Colonic mucosa (tissue), 4 donors: ENCODE data around the gene RIPK4. TPM values are rescaled to one million over a fixed set of nuclear protein-coding genes. Genes with fewer than 3 reads are reported as not detected.

Source experiments
- DNase-seq: peaks from one replicate; pipeline ENCODE4 v3.0.0-alpha.2; 2020
- H3K27ac ChIP-seq: fragments of 200-600 bp; one replicate; pipeline ENCODE4 v1.8.0; 2021
- H3K27me3 ChIP-seq: fragments of 200-600 bp; one replicate; pipeline ENCODE4 v1.8.0; 2021
- H3K36me3 ChIP-seq: fragments of 200-600 bp; one replicate; pipeline ENCODE4 v1.8.0; 2021
- H3K4me1 ChIP-seq: fragments of 200-600 bp; one replicate; pipeline ENCODE4 v1.8.0; 2021; ENCODE audit warnings: mild to moderate bottlenecking
- H3K4me3 ChIP-seq: fragments of 200-600 bp; one replicate; pipeline ENCODE4 v1.8.0; 2021
- H3K9ac ChIP-seq, 2 donors: one replicate each; pipeline ENCODE4 v1.7.0; 2013; ENCODE audit warnings: control low read depth in 2 of 2, low read depth in 2 of 2, low read length in 2 of 2
- H3K9me3 ChIP-seq: fragments of 200-600 bp; one replicate; pipeline ENCODE4 v1.8.0; 2021
- intact Hi-C: fragments of 100-400 bp; cut with DNase I; formaldehyde crosslinking; loops from one replicate; pipeline ENCODE4 v1.14.1; 2022
- total RNA-seq, 2 donors: library from RNA; stranded (reverse); fragmentation: NEBNext Ultra II Directional in 1 of 2; extraction: Animal tissue kit (Norgen Biotek cat#: 25700) in 1 of 2; gene quantifications; one replicate each; pipeline ENCODE4 v1.2.1, GENCODE V29; 2021
- TF ChIP-seq, protein P1 (sequence below): fragments of 200-600 bp; IDR thresholded peaks from one replicate; pipeline ENCODE4 v1.8.0; 2022; ENCODE audit warnings: antibody characterized with exemption, mild to moderate bottlenecking
- donor health status: healthy.
- donor health status: DM: no; HTN: no; CAD: no.
- donor health status: DM: no; HTN: no; CAD: no.

The RIPK4 gene
- total RNA-seq, 2 donors from 2014 or later: 10.1 to 10.5 TPM

DNA sequence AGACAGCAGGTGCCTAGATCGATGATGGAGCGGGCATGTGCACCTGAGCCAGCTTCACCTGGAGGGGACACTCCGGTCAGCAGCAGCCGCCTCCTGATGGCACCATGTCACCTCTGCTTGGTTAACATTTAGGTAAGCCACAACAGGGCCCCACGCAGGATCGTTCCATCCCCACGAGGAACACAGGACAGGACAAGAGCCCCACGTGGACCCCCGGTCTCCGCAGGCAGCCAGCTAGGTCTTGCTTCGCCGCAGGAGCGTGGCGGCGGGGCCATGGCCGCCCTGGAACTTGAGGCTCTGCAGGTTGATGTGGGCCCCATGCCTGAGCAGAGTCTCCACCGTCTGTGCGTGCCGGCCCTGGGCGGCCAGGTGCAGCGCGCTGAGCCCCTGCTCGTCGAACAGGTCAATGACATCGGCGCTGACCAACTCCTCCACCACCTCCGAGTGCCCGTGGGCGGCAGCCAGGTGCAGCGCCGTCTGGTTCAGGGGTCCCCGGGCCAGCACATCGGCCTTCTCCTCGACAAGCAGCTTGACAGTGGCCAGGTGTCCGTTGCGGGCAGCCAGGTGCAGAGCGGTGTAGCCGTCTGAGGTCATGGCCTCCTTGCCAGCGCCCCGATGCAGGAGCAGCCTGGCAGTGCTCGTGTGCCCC is 26.1 kb downstream of the RIPK4 start:
- H3K36me3 ChIP-seq: no peaks in the 10 kb centered on the region

DNA sequence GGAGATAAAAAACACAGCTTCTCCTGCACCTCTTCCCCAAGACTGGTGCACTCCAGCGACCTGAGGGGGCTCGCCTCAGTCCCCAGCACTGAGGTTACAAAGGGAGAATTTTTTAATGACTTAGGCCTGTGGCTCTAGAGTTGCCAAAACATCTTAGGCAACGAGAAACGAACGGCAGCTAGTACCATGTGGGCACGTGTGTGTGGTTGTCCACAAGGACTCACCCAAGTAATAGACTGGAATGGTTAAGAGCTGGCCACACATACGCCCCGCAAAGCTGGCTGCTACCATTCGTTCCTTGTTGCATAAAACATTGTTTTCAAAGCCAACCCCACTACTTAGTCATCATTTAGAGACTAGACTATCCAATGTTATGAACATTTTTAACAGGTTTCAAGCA is 26.9 kb downstream of the RIPK4 start:
- H3K27me3 ChIP-seq: no peaks in the 10 kb centered on the region
- intact Hi-C loops: no loop called here
- H3K36me3 ChIP-seq: no peaks in the 10 kb centered on the region
- H3K4me1 ChIP-seq: no peaks in the 10 kb centered on the region
- no peak overlapping the region for H3K9ac ChIP-seq
- H3K9me3 ChIP-seq: no peaks in the 10 kb centered on the region
- TF ChIP-seq, protein P1, sequence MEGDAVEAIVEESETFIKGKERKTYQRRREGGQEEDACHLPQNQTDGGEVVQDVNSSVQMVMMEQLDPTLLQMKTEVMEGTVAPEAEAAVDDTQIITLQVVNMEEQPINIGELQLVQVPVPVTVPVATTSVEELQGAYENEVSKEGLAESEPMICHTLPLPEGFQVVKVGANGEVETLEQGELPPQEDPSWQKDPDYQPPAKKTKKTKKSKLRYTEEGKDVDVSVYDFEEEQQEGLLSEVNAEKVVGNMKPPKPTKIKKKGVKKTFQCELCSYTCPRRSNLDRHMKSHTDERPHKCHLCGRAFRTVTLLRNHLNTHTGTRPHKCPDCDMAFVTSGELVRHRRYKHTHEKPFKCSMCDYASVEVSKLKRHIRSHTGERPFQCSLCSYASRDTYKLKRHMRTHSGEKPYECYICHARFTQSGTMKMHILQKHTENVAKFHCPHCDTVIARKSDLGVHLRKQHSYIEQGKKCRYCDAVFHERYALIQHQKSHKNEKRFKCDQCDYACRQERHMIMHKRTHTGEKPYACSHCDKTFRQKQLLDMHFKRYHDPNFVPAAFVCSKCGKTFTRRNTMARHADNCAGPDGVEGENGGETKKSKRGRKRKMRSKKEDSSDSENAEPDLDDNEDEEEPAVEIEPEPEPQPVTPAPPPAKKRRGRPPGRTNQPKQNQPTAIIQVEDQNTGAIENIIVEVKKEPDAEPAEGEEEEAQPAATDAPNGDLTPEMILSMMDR: no peak
- no peak overlapping the region for H3K4me3 ChIP-seq
- no peak for DNase-seq
- H3K27ac ChIP-seq: no peak overlapping the region

More for the DNA sequence above, 26.1 kb downstream of the RIPK4 start:
- no peak overlapping the region for H3K4me3 ChIP-seq
- no peak overlapping the region for H3K27ac ChIP-seq
- no peak overlapping the region for H3K9ac ChIP-seq
- H3K9me3 ChIP-seq: no peaks in the 10 kb centered on the region
- intact Hi-C loops: no loop called here
- DNase-seq: no peak
- TF ChIP-seq, protein P1: no peak
- H3K4me1 ChIP-seq: no peaks in the 10 kb centered on the region
- no peaks in the 10 kb centered on the region for H3K27me3 ChIP-seq

GRCh38 chr21:41739011-41739410 is 27.8 kb downstream of the RIPK4 start:
- no peak for DNase-seq
- Histone ChIP-seq H3K27ac (no peak overlapping the region), H3K4me3 (no peak overlapping the region), H3K9ac (no peak overlapping the region), H3K36me3 (no peaks in the 10 kb centered on the region), H3K4me1 (no peaks in the 10 kb centered on the region), H3K27me3 (no peaks in the 10 kb centered on the region), H3K9me3 (no peaks in the 10 kb centered on the region)
- TF ChIP-seq, protein P1: no peak
- intact Hi-C loops: no loop called here

GRCh38 chr21:41737651-41738324 is 29.1 kb downstream of the RIPK4 start:
- H3K9me3 ChIP-seq: no peaks in the 10 kb centered on the region
- H3K27me3 ChIP-seq: no peaks in the 10 kb centered on the region
- no peaks in the 10 kb centered on the region for H3K4me1 ChIP-seq
- TF ChIP-seq, protein P1: no peak
- no peaks in the 10 kb centered on the region for H3K36me3 ChIP-seq
- H3K9ac ChIP-seq: no peak overlapping the region
- intact Hi-C loops: no loop called here
- H3K27ac ChIP-seq: no peak overlapping the region
- no peak for DNase-seq
- no peak overlapping the region for H3K4me3 ChIP-seq

- intact Hi-C loops: no loop called here
- H3K4me1 ChIP-seq: no peaks in the 10 kb centered on the region
Observed at GRCh38 chr21:41736423-41736822, 30.4 kb downstream of the RIPK4 start.

More at GRCh38 chr21:41736423-41736822, 30.4 kb downstream of the RIPK4 start:
- H3K27me3 ChIP-seq: no peaks in the 10 kb centered on the region
- TF ChIP-seq, protein P1: no peak
- no peak overlapping the region for H3K9ac ChIP-seq
- H3K9me3 ChIP-seq: no peaks in the 10 kb centered on the region
- H3K36me3 ChIP-seq: no peaks in the 10 kb centered on the region
- no peak overlapping the region for H3K27ac ChIP-seq
- no peak overlapping the region for H3K4me3 ChIP-seq
- no peak for DNase-seq
